PC-9 (cell line): ENCODE measurements around the gene UST.

Experiments
- CTCF ChIP-seq: fragments of 200-600 bp; sonication (generic); conservative IDR thresholded peaks from 2 replicates; pipeline ENCODE4 v1.6.1; 2017; ENCODE audit warnings: mixed run types, antibody characterized with exemption, mild to moderate bottlenecking, moderate library complexity
- EZH2 ChIP-seq: fragments of 200-600 bp; sonication (generic); IDR thresholded peaks from 2 replicates; pipeline ENCODE4 v1.8.0; 2017; ENCODE audit warnings: antibody characterized with exemption, low read depth

- TF ChIP-seq CTCF (no peak), EZH2 (no peak)
These were observed 131.9 kb downstream of the UST start for GRCh38 chr6:148878683-148879082.
